Measurements from ENCODE around the gene NKX1-2. TPM values are rescaled to one million over a fixed set of nuclear protein-coding genes. Genes with fewer than 3 reads are reported as not detected.

The NKX1-2 gene
- total RNA-seq, 1 donor from 2014 or later, result not detected

DNA sequence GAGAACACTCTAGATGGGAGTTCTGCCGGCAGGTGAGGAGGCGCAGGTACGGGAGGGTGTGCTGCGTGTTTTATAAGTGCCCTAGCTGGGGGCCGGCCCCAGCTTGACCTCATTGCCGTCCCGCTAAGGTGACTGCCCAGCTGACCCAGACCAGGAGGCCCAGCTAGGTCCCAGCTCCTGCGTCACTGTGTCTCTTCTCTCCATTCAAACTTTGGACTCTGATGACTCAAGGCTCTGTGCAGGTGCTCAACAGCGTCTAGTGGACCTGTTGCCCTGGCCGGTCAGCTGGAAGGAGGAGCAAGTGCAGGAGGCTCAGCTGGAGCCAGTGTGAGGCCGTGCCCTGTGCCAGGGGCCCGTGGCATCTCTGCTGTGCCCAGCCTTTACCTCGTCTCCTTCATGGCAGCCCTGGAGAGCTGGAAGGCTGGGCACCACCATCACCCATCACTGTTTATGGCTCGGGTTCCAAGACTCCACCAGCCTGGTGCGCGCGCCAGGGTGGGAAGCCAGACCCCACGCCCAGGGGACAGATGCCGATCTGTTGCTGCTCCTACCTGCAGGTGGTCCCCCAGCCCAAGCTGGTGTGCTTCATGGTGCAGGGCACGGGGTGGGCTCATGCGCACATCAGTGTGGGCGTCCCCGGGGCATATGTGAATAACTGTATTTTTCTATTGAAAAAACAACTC, 26.3 kb upstream of the NKX1-2 start:
- H3K4me3 Mint-ChIP-seq (ENCODE audit: unreplicated experiment), result no peak overlapping the region
- TF ChIP-seq, protein P1, sequence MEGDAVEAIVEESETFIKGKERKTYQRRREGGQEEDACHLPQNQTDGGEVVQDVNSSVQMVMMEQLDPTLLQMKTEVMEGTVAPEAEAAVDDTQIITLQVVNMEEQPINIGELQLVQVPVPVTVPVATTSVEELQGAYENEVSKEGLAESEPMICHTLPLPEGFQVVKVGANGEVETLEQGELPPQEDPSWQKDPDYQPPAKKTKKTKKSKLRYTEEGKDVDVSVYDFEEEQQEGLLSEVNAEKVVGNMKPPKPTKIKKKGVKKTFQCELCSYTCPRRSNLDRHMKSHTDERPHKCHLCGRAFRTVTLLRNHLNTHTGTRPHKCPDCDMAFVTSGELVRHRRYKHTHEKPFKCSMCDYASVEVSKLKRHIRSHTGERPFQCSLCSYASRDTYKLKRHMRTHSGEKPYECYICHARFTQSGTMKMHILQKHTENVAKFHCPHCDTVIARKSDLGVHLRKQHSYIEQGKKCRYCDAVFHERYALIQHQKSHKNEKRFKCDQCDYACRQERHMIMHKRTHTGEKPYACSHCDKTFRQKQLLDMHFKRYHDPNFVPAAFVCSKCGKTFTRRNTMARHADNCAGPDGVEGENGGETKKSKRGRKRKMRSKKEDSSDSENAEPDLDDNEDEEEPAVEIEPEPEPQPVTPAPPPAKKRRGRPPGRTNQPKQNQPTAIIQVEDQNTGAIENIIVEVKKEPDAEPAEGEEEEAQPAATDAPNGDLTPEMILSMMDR (IDR thresholded peaks at IDR 0.05), result no peak
- no peaks in the 10 kb centered on the region for H3K4me1 Mint-ChIP-seq (ENCODE audit: unreplicated experiment)
- no peaks in the 10 kb centered on the region for H3K27me3 Mint-ChIP-seq (ENCODE audit: unreplicated experiment)
- H3K27ac Mint-ChIP-seq (ENCODE audit: unreplicated experiment), result no peak overlapping the region
- H3K36me3 Mint-ChIP-seq (ENCODE audit: unreplicated experiment), result no peaks in the 10 kb centered on the region
- no peak for DNase-seq (ENCODE audit: extremely low spot score, unreplicated experiment)
- H3K9me3 Mint-ChIP-seq (ENCODE audit: unreplicated experiment), result no peaks in the 10 kb centered on the region

DNA sequence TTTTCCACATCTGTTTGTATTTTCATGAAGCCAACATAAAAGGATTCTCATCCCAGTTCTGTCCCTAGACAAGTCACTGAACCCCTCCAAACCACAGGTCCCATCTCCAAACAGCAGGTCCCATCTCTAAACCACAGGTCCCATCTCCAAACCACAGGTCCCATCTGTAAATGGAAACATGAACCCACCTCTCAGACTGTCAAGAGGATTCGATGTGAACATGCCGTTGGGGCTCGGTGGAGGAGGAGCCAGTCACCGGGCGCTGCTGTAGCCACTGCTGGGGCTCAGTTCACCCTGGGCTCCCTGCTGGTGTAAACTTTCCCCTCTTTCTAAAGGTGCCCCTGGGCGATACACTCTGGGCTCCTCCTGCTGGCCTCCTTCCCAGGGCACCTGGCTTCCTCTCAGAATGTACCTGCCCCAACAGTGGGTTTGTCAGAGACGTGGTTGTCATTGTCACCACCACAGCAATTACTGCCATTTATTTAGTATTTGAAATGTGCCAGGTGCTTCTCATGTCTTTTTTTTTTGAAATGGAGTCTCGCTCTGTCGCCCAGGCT, 24.8 kb upstream of the NKX1-2 start:
- Mint-ChIP-seq H3K27me3 (ENCODE audit: unreplicated experiment) (no peaks in the 10 kb centered on the region), H3K4me3 (ENCODE audit: unreplicated experiment) (no peak overlapping the region), H3K36me3 (ENCODE audit: unreplicated experiment) (no peaks in the 10 kb centered on the region), H3K9me3 (ENCODE audit: unreplicated experiment) (no peaks in the 10 kb centered on the region), H3K4me1 (ENCODE audit: unreplicated experiment) (no peaks in the 10 kb centered on the region), H3K27ac (ENCODE audit: unreplicated experiment) (no peak overlapping the region)
- DNase-seq (ENCODE audit: extremely low spot score, unreplicated experiment), result no peak
- TF ChIP-seq, protein P1 (IDR thresholded peaks at IDR 0.05), result no peak

DNA sequence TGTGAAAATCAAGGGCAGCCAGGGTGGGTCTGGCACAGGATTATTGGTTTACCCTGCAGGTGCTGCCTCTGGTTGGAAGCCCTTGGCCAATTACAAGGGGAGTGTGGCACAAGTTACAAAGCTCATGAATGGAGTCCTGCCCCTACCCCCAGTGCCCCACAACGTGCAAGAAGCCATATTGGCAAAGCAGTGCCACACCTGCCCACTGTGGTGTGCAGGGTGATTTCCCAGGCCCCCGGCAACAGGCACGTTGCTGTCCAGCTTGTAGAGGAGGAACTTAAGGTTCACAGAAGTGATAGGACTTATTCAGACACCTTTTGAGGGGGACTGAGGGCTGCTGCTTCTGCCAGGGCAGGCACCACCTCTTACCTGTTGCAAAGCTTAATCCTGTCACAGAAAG, 23.2 kb upstream of the NKX1-2 start:
- DNase-seq (ENCODE audit: extremely low spot score, unreplicated experiment), result no peak
- Mint-ChIP-seq H3K4me1 (ENCODE audit: unreplicated experiment) (no peaks in the 10 kb centered on the region), H3K4me3 (ENCODE audit: unreplicated experiment) (no peak overlapping the region), H3K9me3 (ENCODE audit: unreplicated experiment) (no peaks in the 10 kb centered on the region), H3K36me3 (ENCODE audit: unreplicated experiment) (no peaks in the 10 kb centered on the region), H3K27ac (ENCODE audit: unreplicated experiment) (no peak overlapping the region), H3K27me3 (ENCODE audit: unreplicated experiment) (no peaks in the 10 kb centered on the region)
- TF ChIP-seq, protein P1 (IDR thresholded peaks at IDR 0.05), result no peak

DNA sequence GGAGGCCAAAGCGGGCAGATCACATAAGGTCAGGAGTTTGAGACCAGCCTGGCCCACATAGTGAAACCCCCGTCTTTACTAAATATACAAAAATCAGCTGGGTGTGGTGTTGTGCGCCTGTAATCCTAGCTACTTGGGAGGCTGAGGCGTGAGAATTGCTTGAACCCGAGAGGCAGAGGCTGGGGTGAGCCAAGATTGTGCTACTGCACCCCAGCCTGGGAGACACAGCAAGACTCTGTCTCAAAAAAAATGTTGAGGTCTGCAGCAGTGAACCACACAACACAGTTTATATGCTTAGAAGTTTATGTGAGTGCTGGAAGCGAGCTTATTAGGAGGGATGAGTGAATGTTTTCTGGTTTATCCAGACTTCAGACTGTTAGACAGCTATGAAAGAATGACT, 22.2 kb upstream of the NKX1-2 start:
- no peaks in the 10 kb centered on the region for H3K27me3 Mint-ChIP-seq (ENCODE audit: unreplicated experiment)

More for the DNA sequence above, 22.2 kb upstream of the NKX1-2 start:
- TF ChIP-seq, protein P1 (IDR thresholded peaks at IDR 0.05), result no peak
- no peaks in the 10 kb centered on the region for H3K9me3 Mint-ChIP-seq (ENCODE audit: unreplicated experiment)
- no peak for DNase-seq (ENCODE audit: extremely low spot score, unreplicated experiment)
- H3K36me3 Mint-ChIP-seq (ENCODE audit: unreplicated experiment), result no peaks in the 10 kb centered on the region
- no peak overlapping the region for H3K4me3 Mint-ChIP-seq (ENCODE audit: unreplicated experiment)
- H3K27ac Mint-ChIP-seq (ENCODE audit: unreplicated experiment), result no peak overlapping the region
- H3K4me1 Mint-ChIP-seq (ENCODE audit: unreplicated experiment), result no peaks in the 10 kb centered on the region
